Measurements from ENCODE around the gene AEN. TPM values are rescaled to one million over a fixed set of nuclear protein-coding genes. Genes with fewer than 3 reads are reported as not detected.
A peak's percentile ranks its signal among the peaks of the same experiment; 100 is the strongest.

Gene AEN
- total RNA-seq, 1 donor from 2014 or later = 18.4 TPM

GRCh38 chr15:88649753-88650551, 28.8 kb downstream of the AEN start:
- H3K27me3 ChIP-seq = no peaks in the 10 kb centered on the region
- no peak for TF ChIP-seq POLR2A (IDR thresholded peaks at IDR 0.05)
- TF ChIP-seq CTCF (IDR thresholded peaks at IDR 0.05) = no peak
- no peak for TF ChIP-seq POLR2AphosphoS5 (IDR thresholded peaks at IDR 0.05; ENCODE audit: insufficient read depth in 1 of 2, low read depth in 1 of 2)
- peaks cover 14% of the 10 kb centered on the region for H3K4me1 ChIP-seq
- H3K9me3 ChIP-seq = no peaks in the 10 kb centered on the region
- H3K36me3 ChIP-seq = no peaks in the 10 kb centered on the region
- H3K4me3 ChIP-seq = no peak overlapping the region
- H3K27ac ChIP-seq = no peak overlapping the region
- intact Hi-C loops (cut with DNase I) = no loop called here
- peak; percentile 72 to 79 for DNase-seq (ENCODE audit: extremely low spot score in 2 of 2)

- Histone ChIP-seq H3K27me3 (no peaks in the 10 kb centered on the region), H3K4me1 (peaks cover 14% of the 10 kb centered on the region)
- peak in 1 of 2 donors; percentile 58 for DNase-seq (ENCODE audit: extremely low spot score in 2 of 2)
These were observed 29.4 kb downstream of the AEN start for GRCh38 chr15:88650556-88650955.

GRCh38 chr15:88651136-88651732, 30.1 kb downstream of the AEN start:
- no peaks in the 10 kb centered on the region for H3K36me3 ChIP-seq
- TF ChIP-seq POLR2AphosphoS5 (IDR thresholded peaks at IDR 0.05; ENCODE audit: insufficient read depth in 1 of 2, low read depth in 1 of 2) (no peak), CTCF (IDR thresholded peaks at IDR 0.05) (no peak), POLR2A (IDR thresholded peaks at IDR 0.05) (no peak)
- H3K27ac ChIP-seq = no peak overlapping the region
- intact Hi-C loops (cut with DNase I) = no loop called here
- H3K9me3 ChIP-seq = no peaks in the 10 kb centered on the region
- peak in 1 of 2 donors; percentile 69 for DNase-seq (ENCODE audit: extremely low spot score in 2 of 2)
- H3K4me1 ChIP-seq = peaks cover 14% of the 10 kb centered on the region
- no peak overlapping the region for H3K4me3 ChIP-seq
- H3K27me3 ChIP-seq = no peaks in the 10 kb centered on the region

More at GRCh38 chr15:88650556-88650955, 29.4 kb downstream of the AEN start:
- no peak for TF ChIP-seq POLR2A (IDR thresholded peaks at IDR 0.05)
- no peak for TF ChIP-seq POLR2AphosphoS5 (IDR thresholded peaks at IDR 0.05; ENCODE audit: insufficient read depth in 1 of 2, low read depth in 1 of 2)
- TF ChIP-seq CTCF (IDR thresholded peaks at IDR 0.05) = no peak
- H3K9me3 ChIP-seq = no peaks in the 10 kb centered on the region
- H3K27ac ChIP-seq = no peak overlapping the region
- H3K4me3 ChIP-seq = no peak overlapping the region
- H3K36me3 ChIP-seq = no peaks in the 10 kb centered on the region
- intact Hi-C loops (cut with DNase I) = no loop called here

DNA sequence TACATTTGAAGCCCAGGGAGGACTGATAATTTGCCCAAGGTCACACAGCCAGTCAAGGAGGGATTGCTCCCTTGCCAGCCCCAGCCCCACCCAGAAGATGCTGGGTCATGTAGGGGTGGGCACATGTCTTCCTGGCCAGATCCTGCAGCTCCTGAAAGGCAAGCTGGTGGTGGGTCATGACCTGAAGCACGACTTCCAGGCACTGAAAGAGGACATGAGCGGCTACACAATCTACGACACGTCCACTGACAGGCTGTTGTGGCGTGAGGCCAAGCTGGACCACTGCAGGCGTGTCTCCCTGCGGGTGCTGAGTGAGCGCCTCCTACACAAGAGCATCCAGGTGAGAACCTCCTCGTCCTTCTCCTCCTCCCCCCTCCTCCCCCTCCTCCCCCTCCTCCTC, 30.8 kb downstream of the AEN start:
- Histone ChIP-seq H3K4me1 (peaks cover 14% of the 10 kb centered on the region), H3K27ac (no peak overlapping the region), H3K4me3 (no peak overlapping the region)

More for the DNA sequence above, 30.8 kb downstream of the AEN start:
- DNase-seq (ENCODE audit: extremely low spot score in 2 of 2) = peak; percentile 79 to 80
- intact Hi-C loops (cut with DNase I) = no loop called here
- Histone ChIP-seq H3K9me3 (no peaks in the 10 kb centered on the region), H3K36me3 (no peaks in the 10 kb centered on the region), H3K27me3 (no peaks in the 10 kb centered on the region)
- TF ChIP-seq POLR2A (IDR thresholded peaks at IDR 0.05) = no peak
- TF ChIP-seq POLR2AphosphoS5 (IDR thresholded peaks at IDR 0.05; ENCODE audit: insufficient read depth in 1 of 2, low read depth in 1 of 2) = no peak
- TF ChIP-seq CTCF (IDR thresholded peaks at IDR 0.05) = no peak
